HFF-Myc (cell line): ENCODE data around the gene KHSRP.

Experiments used
- DNase-seq: peaks from one replicate; pipeline ENCODE4 v3.0.0-alpha.2; 2011; ENCODE audit warnings: low read depth; ENCODE audit errors: extremely low read depth
- H3K4me3 ChIP-seq: replicated peaks from 2 replicates; pipeline ENCODE4 v1.5.1; 2011; ENCODE audit warnings: low read depth, mild to moderate bottlenecking, control low read depth, low read length
- TF ChIP-seq, protein P1 (sequence below): IDR thresholded peaks from 2 replicates; pipeline ENCODE4 v1.5.1; 2012; ENCODE audit warnings: mild to moderate bottlenecking, low read depth, low read length, control low read depth; ENCODE audit errors: missing control alignments

Gene KHSRP

GRCh38 chr19:6373813-6374108 lies 50.9 kb downstream of the KHSRP start:
- TF ChIP-seq, protein P1, sequence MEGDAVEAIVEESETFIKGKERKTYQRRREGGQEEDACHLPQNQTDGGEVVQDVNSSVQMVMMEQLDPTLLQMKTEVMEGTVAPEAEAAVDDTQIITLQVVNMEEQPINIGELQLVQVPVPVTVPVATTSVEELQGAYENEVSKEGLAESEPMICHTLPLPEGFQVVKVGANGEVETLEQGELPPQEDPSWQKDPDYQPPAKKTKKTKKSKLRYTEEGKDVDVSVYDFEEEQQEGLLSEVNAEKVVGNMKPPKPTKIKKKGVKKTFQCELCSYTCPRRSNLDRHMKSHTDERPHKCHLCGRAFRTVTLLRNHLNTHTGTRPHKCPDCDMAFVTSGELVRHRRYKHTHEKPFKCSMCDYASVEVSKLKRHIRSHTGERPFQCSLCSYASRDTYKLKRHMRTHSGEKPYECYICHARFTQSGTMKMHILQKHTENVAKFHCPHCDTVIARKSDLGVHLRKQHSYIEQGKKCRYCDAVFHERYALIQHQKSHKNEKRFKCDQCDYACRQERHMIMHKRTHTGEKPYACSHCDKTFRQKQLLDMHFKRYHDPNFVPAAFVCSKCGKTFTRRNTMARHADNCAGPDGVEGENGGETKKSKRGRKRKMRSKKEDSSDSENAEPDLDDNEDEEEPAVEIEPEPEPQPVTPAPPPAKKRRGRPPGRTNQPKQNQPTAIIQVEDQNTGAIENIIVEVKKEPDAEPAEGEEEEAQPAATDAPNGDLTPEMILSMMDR, result no peak
- peak overlapping the region; percentile 40 for H3K4me3 ChIP-seq
- DNase-seq, result no peak

GRCh38 chr19:6373096-6373812 lies 51.4 kb downstream of the KHSRP start:
- TF ChIP-seq, protein P1, result no peak
- H3K4me3 ChIP-seq, result peak overlapping the region; percentile 69
- peak; percentile 91 for DNase-seq

GRCh38 chr19:6372594-6373095 lies 52.0 kb downstream of the KHSRP start, which contains the start of gene ALKBH7:
TSS of gene ALKBH7 (plus strand) at chr19:6372794. CDS start at chr19:6372821, 27 bp downstream.
- TF ChIP-seq, protein P1, result no peak
- peak; percentile 100 for DNase-seq
- peak within 1 kb of the TSS; percentile 69 for H3K4me3 ChIP-seq

GRCh38 chr19:6364353-6364752 lies 60.3 kb downstream of the KHSRP start:
- no peak overlapping the region for H3K4me3 ChIP-seq
- TF ChIP-seq, protein P1, result no peak
- no peak for DNase-seq
